ENCODE measurements around the gene EEPD1. TPM values are rescaled to one million over a fixed set of nuclear protein-coding genes. Genes with fewer than 3 reads are reported as not detected.
A peak's percentile ranks its signal among the peaks of the same experiment; 100 is the strongest.

Gene EEPD1
- total RNA-seq, 1 experiment from 2014 or later = 5.0 TPM

- Histone ChIP-seq H2BK120ac (ENCODE audit: low read depth, low read length, poor library complexity, severe bottlenecking) (no peak overlapping the region), H3K79me1 (ENCODE audit: insufficient read depth, low read depth, low read length, poor library complexity, severe bottlenecking) (no peaks in the 10 kb centered on the region), H4K20me1 (ENCODE audit: control insufficient read depth, insufficient read depth, insufficient read length) (no peaks in the 10 kb centered on the region), H2AFZ (ENCODE audit: low read length) (no peak overlapping the region), H3K4me1 (ENCODE audit: insufficient read depth, low read length) (no peaks in the 10 kb centered on the region), H2BK15ac (ENCODE audit: low read depth, low read length) (no peak overlapping the region), H3K18ac (ENCODE audit: insufficient read length, low read depth, low read length) (no peak overlapping the region), H3T11ph (ENCODE audit: low read length) (no peak overlapping the region), H2BK5ac (ENCODE audit: insufficient read length, low read length) (no peak overlapping the region), H3K79me2 (ENCODE audit: insufficient read depth, low read length) (no peaks in the 10 kb centered on the region), H3K56ac (ENCODE audit: insufficient read length, low read depth, low read length) (no peak overlapping the region), H3K23me2 (ENCODE audit: insufficient read length, low read depth, low read length, poor library complexity, severe bottlenecking) (no peaks in the 10 kb centered on the region), H3K4ac (ENCODE audit: low read depth, low read length) (no peak overlapping the region; the same call in 1 of the 2 replicates), H4K91ac (ENCODE audit: insufficient read length, low read depth, low read length) (no peak overlapping the region), H3K14ac (ENCODE audit: insufficient read depth, low read length) (no peak overlapping the region), H3K23ac (ENCODE audit: insufficient read length, low read depth, low read length) (no peak overlapping the region), H3K4me2 (ENCODE audit: insufficient read depth, insufficient read length, low read length) (no peak overlapping the region), H3K27me3 (ENCODE audit: insufficient read depth, low read length) (no peaks in the 10 kb centered on the region), H3K9me3 (ENCODE audit: control insufficient read depth, low read depth, low read length) (no peaks in the 10 kb centered on the region), H3K27ac (ENCODE audit: insufficient read length, low read depth, low read length) (no peak overlapping the region), H3K9ac (ENCODE audit: extremely low read depth, insufficient read length, low read length) (no peak overlapping the region), H2AK5ac (ENCODE audit: insufficient read length, low read length) (no peak overlapping the region), H2BK12ac (ENCODE audit: insufficient read length, low read depth, low read length) (no peak overlapping the region), H4K5ac (ENCODE audit: insufficient read length, low read depth, low read length) (no peak overlapping the region), H2BK20ac (ENCODE audit: low read depth, low read length, poor library complexity, severe bottlenecking) (no peak overlapping the region), H4K8ac (replicated peaks; ENCODE audit: insufficient read length, low read depth, low read length) (no peak overlapping the region)
- no peak for DNase-seq
- Mint-ChIP-seq H3K4me3 (no peak overlapping the region), H3K27ac (peak overlapping the region in 1 of 3 experiments; percentile 83; a peak in 1 of 7 replicates), H3K4me1 (0 out of 4 replicates have a peak, but pooled peaks cover 0 to 4% of the 10 kb centered on the region in 2 experiments), H3K27me3 (ENCODE audit: low read depth) (peaks cover 2% of the 10 kb centered on the region; the same call in 1 of the 2 replicates), H3K36me3 (ENCODE audit: insufficient read depth in 1 of 3, low read depth in 3 of 3) (peaks cover 8 to 15% (median 8%) of the 10 kb centered on the region in 3 experiments; a peak in 6 of 7 replicates), H3K9me3 (peaks cover 6 to 9% of the 10 kb centered on the region in 2 experiments; a peak in 4 of 5 replicates)
- no peak for TF ChIP-seq CTCF (conservative IDR thresholded peaks at IDR 0.05)
- no CpG with 5 or more reads among the region's 7 CpGs for WGBS (ENCODE audit: extremely low coverage, insufficient read length, low lambda C conversion rate)
Measured at GRCh38 chr7:36192877-36193276, 39.8 kb downstream of the EEPD1 start.

Data from H9 (cell line).